PC-3 (cell line): ENCODE results near the gene STX11. TPM values are rescaled to one million over a fixed set of nuclear protein-coding genes. Genes with fewer than 3 reads are reported as not detected.

Experiments used
- ATAC-seq: fragments of 200-7000 bp; cut with Tn5 transposase; 2 replicates; pipeline ENCODE4 v1.9.1; 2020; ENCODE audit warnings: mild to moderate bottlenecking, moderate library complexity
- BruUV-seq: library from RNA; stranded (reverse); fragments of 400-500 nt; replicated peaks from 2 replicates; lab custom pipeline; 2021; lab: Mats Ljungman, UMichigan
- CTCF ChIA-PET: fragments of 300-600 bp; sonication (Branson Sonifier 250); formaldehyde crosslinking; loops from one replicate; lab custom pipeline; 2022; ENCODE audit warnings: antibody characterized with exemption; lab: Charles Lee
- POLR2A ChIA-PET: fragments of 300-600 bp; sonication (Branson Sonifier 250); formaldehyde crosslinking; loops from one replicate; lab custom pipeline; 2022; ENCODE audit warnings: antibody characterized with exemption; ENCODE audit not compliant: unreplicated experiment; lab: Charles Lee
- DNase-seq: peaks from one replicate; pipeline ENCODE4 v3.0.0-alpha.2; 2015
- H2AFZ ChIP-seq: fragments of 300-600 bp; sonication (generic); 2 replicates; pipeline ENCODE4 v1.6.0; 2016; ENCODE audit warnings: antibody characterized with exemption, low read length
- H3F3A ChIP-seq: fragments of 300-600 bp; sonication (generic); one replicate; pipeline ENCODE4 v1.6.0; 2017; ENCODE audit warnings: antibody characterized with exemption, low read length, control low read depth, mild to moderate bottlenecking; ENCODE audit not compliant: unreplicated experiment
- H3K27ac ChIP-seq: fragments of 300-600 bp; sonication (generic); 2 replicates; pipeline ENCODE4 v1.5.1; 2016; ENCODE audit warnings: mild to moderate bottlenecking, low read length
- H3K27me3 ChIP-seq: fragments of 300-600 bp; sonication (generic); 2 replicates; pipeline ENCODE4 v1.6.1; 2016; ENCODE audit warnings: low read length, mixed read lengths
- H3K36me3 ChIP-seq: fragments of 300-600 bp; sonication (generic); 2 replicates; pipeline ENCODE4 v1.6.1; 2016; ENCODE audit warnings: low read depth, mixed run types, low read length, mixed read lengths
- H3K4me1 ChIP-seq: fragments of 300-600 bp; sonication (generic); 2 replicates; pipeline ENCODE4 v1.5.1; 2016; ENCODE audit warnings: low read length; ENCODE audit not compliant: insufficient read depth
- H3K4me2 ChIP-seq: fragments of 300-600 bp; sonication (generic); 2 replicates; pipeline ENCODE4 v1.6.0; 2016; ENCODE audit warnings: low read length
- H3K4me3 ChIP-seq: fragments of 300-600 bp; sonication (generic); 2 replicates; pipeline ENCODE4 v1.5.1; 2016; ENCODE audit warnings: mild to moderate bottlenecking, low read length, mixed read lengths
- H3K79me2 ChIP-seq: fragments of 300-600 bp; sonication (generic); 2 replicates; pipeline ENCODE4 v1.6.1; 2017; ENCODE audit warnings: low read length, mixed read lengths
- H3K9ac ChIP-seq: fragments of 300-600 bp; sonication (generic); 2 replicates; pipeline ENCODE4 v1.6.0; 2016; ENCODE audit warnings: mild to moderate bottlenecking, low read length
- H3K9me2 ChIP-seq: fragments of 300-600 bp; sonication (generic); replicated peaks from 2 replicates; pipeline ENCODE4 v1.6.1; 2016; ENCODE audit warnings: mixed run types, low read length, mixed read lengths
- H3K9me3 ChIP-seq: fragments of 300-600 bp; sonication (generic); 2 replicates; pipeline ENCODE4 v1.6.1; 2016; ENCODE audit warnings: low read length, mixed read lengths
- H4K20me1 ChIP-seq: fragments of 300-600 bp; sonication (generic); 2 replicates; pipeline ENCODE4 v1.6.1; 2016; ENCODE audit warnings: low read length, mixed read lengths
- EZH2 ChIP-seq: fragments of 300-600 bp; sonication (generic); IDR thresholded peaks from one replicate; pipeline ENCODE4 v1.6.1; 2017; ENCODE audit warnings: antibody characterized with exemption, mild to moderate bottlenecking, low read length; ENCODE audit not compliant: unreplicated experiment
- EZH2phosphoT487 ChIP-seq: fragments of 300-600 bp; sonication (generic); IDR thresholded peaks from 2 replicates; pipeline ENCODE4 v1.6.1; 2018; ENCODE audit warnings: mild to moderate bottlenecking, antibody characterized with exemption, low read length, borderline replicate concordance
- intact Hi-C: fragments of 100-400 bp; cut with micrococcal nuclease; formaldehyde crosslinking; loops from 2 replicates; pipeline ENCODE4 v1.9.0; 2023
- total RNA-seq: library from RNA; depleted of rRNA; stranded (reverse); fragments of >200 nt; gene quantifications from 2 replicates; pipeline ENCODE4 v1.2.3, GENCODE V29; 2014
- TF ChIP-seq, protein P1 (sequence below): fragments of 300-600 bp; sonication (generic); conservative IDR thresholded peaks from 2 replicates; pipeline ENCODE4 v1.5.1; 2017; ENCODE audit warnings: antibody characterized with exemption, low read depth, mild to moderate bottlenecking, low read length

The STX11 gene
- total RNA-seq, 1 experiment from 2014 or later = 1.5 TPM

DNA sequence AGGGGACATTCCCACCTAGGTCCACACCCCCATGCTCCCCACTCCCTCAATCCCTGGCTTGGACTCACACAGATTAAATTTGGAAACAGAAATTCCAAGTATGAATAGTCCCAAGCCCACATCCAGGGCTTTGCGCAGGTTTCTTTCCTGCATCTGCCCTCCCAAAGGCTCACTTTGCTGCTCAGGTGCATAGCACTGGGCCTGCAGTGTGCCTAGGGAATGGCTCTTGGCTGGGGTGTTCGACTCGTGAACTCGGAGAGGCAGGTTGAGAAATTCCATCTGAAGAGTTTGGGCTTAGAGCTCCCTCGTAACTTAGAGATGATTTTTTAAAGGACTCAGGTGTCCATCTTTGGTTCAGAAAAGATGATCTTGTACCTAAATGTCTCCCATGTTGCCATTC lies 40.1 kb upstream of the STX11 start:
- H4K20me1 ChIP-seq = no peaks in the 10 kb centered on the region
- CTCF ChIA-PET = no interaction called here
- POLR2A ChIA-PET = no interaction called here
- no peak overlapping the region for H3K27ac ChIP-seq
- DNase-seq = no peak
- no peak for ATAC-seq
- no peaks in the 10 kb centered on the region for H3K4me1 ChIP-seq
- intact Hi-C loops = no loop called here
- no peak overlapping the region for H2AFZ ChIP-seq
- H3K36me3 ChIP-seq = no peaks in the 10 kb centered on the region
- H3K27me3 ChIP-seq = no peaks in the 10 kb centered on the region
- H3K4me2 ChIP-seq = no peak overlapping the region
- TF ChIP-seq EZH2 (no peak), EZH2phosphoT487 (no peak)
- TF ChIP-seq, protein P1, sequence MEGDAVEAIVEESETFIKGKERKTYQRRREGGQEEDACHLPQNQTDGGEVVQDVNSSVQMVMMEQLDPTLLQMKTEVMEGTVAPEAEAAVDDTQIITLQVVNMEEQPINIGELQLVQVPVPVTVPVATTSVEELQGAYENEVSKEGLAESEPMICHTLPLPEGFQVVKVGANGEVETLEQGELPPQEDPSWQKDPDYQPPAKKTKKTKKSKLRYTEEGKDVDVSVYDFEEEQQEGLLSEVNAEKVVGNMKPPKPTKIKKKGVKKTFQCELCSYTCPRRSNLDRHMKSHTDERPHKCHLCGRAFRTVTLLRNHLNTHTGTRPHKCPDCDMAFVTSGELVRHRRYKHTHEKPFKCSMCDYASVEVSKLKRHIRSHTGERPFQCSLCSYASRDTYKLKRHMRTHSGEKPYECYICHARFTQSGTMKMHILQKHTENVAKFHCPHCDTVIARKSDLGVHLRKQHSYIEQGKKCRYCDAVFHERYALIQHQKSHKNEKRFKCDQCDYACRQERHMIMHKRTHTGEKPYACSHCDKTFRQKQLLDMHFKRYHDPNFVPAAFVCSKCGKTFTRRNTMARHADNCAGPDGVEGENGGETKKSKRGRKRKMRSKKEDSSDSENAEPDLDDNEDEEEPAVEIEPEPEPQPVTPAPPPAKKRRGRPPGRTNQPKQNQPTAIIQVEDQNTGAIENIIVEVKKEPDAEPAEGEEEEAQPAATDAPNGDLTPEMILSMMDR = no peak
- H3K4me3 ChIP-seq = no peak overlapping the region
- H3K9me3 ChIP-seq = no peaks in the 10 kb centered on the region
- no TSS peak for BruUV-seq
- H3K9me2 ChIP-seq = no peaks in the 10 kb centered on the region
- no peak overlapping the region for H3K9ac ChIP-seq
- no peaks in the 10 kb centered on the region for H3F3A ChIP-seq
- H3K79me2 ChIP-seq = no peaks in the 10 kb centered on the region

DNA sequence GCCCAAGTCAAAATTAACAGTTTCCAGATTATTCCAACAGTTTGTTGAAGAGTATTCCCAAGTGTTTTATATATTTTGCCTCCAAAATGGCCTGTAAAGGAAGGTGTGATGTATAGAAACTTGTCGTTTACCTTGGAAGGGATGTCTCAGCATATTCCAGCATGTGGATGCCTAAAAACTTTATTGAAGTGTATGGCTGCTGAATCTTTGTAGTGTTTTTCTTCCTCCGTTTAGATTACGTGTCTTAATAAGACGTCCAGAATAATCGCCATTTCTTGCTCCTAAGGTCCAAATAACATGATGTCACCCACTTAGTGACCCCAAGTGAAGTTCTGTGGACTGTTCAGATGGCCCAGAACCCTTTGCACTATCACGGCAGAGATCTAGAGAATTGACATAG lies 37.0 kb upstream of the STX11 start:
- ATAC-seq (no peak), DNase-seq (no peak)
- Histone ChIP-seq H3F3A (no peaks in the 10 kb centered on the region), H3K9ac (no peak overlapping the region), H3K9me2 (no peaks in the 10 kb centered on the region), H3K4me1 (no peaks in the 10 kb centered on the region), H3K79me2 (no peaks in the 10 kb centered on the region), H3K27ac (no peak overlapping the region), H4K20me1 (no peaks in the 10 kb centered on the region), H3K27me3 (no peaks in the 10 kb centered on the region), H3K4me2 (no peak overlapping the region), H3K4me3 (no peak overlapping the region), H3K36me3 (no peaks in the 10 kb centered on the region), H3K9me3 (no peaks in the 10 kb centered on the region), H2AFZ (no peak overlapping the region)
- no TSS peak for BruUV-seq
- ChIA-PET CTCF (no interaction called here), POLR2A (no interaction called here)
- intact Hi-C loops = no loop called here
- TF ChIP-seq EZH2phosphoT487 (no peak), EZH2 (no peak)
- TF ChIP-seq, protein P1 = no peak

DNA sequence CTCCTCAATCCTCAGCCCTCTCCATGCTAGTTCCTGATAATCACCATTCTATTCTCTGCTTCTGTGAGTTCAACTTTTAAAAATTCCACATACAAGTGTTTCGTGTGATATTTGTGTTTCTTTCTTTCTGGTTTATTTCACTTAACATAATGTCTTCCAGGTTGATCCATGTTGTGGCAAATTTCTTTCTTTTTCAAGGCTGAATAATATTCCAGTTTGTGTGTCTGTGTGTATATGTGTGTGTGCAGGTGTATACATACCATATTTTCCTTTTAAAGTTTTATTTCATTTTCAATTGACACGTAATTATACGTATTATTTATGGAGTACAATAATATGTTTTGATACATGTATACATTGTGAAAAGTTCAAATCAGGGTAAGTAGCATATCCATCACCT lies 35.1 kb upstream of the STX11 start:
- H3K4me1 ChIP-seq = no peaks in the 10 kb centered on the region
- no peak for ATAC-seq
- no peak overlapping the region for H2AFZ ChIP-seq
- no peak for TF ChIP-seq EZH2phosphoT487
- TF ChIP-seq, protein P1 = no peak
- no peak for TF ChIP-seq EZH2
- ChIA-PET CTCF (no interaction called here), POLR2A (no interaction called here)
- no peaks in the 10 kb centered on the region for H3K9me3 ChIP-seq
- H3K9ac ChIP-seq = no peak overlapping the region
- H3K36me3 ChIP-seq = no peaks in the 10 kb centered on the region
- intact Hi-C loops = no loop called here
- no peak overlapping the region for H3K4me2 ChIP-seq
- DNase-seq = no peak
- no TSS peak for BruUV-seq
- no peaks in the 10 kb centered on the region for H3K27me3 ChIP-seq
- no peaks in the 10 kb centered on the region for H4K20me1 ChIP-seq
- H3K27ac ChIP-seq = no peak overlapping the region
- H3K79me2 ChIP-seq = no peaks in the 10 kb centered on the region
- no peaks in the 10 kb centered on the region for H3F3A ChIP-seq
- no peak overlapping the region for H3K4me3 ChIP-seq
- H3K9me2 ChIP-seq = no peaks in the 10 kb centered on the region
